HG03442 (cell line): Measurements from ENCODE around the gene SLC10A7.
"Not testable (repeated sequence)": the region's sequence is repeated elsewhere in the genome, so short reads cannot be mapped to it uniquely, and the experiment has no call there.

Experiments used
- ATAC-seq: cut with Tn5 transposase; IDR thresholded peaks from one replicate; pipeline ENCODE4 v1.9.1; 2021; ENCODE audit warnings: mild to moderate bottlenecking, moderate library complexity; ENCODE audit not compliant: unreplicated experiment

Gene SLC10A7

GRCh38 chr4:146368209-146368608, 153.5 kb downstream of the SLC10A7 start:
- no peak for ATAC-seq

GRCh38 chr4:146367347-146367746, 154.4 kb downstream of the SLC10A7 start:
- ATAC-seq = no peak

GRCh38 chr4:146359771-146360170, 162.0 kb downstream of the SLC10A7 start:
- ATAC-seq = peak; percentile 77

GRCh38 chr4:146350114-146350513, 171.6 kb downstream of the SLC10A7 start:
- ATAC-seq = not testable (repeated sequence)

GRCh38 chr4:146349306-146349705, 172.4 kb downstream of the SLC10A7 start:
- ATAC-seq = no peak

- ATAC-seq = no peak
These were observed 173.9 kb downstream of the SLC10A7 start for GRCh38 chr4:146347822-146348221.

- peak; percentile 47 for ATAC-seq
These were observed 175.5 kb downstream of the SLC10A7 start for GRCh38 chr4:146346276-146346675.

- ATAC-seq = no peak
These were observed 178.0 kb downstream of the SLC10A7 start for GRCh38 chr4:146343776-146344175.

GRCh38 chr4:146343199-146343598, 178.5 kb downstream of the SLC10A7 start:
- peak; percentile 80 for ATAC-seq

- ATAC-seq = no peak
These were observed 179.0 kb downstream of the SLC10A7 start for GRCh38 chr4:146342600-146343192.

GRCh38 chr4:146340798-146341197, 180.9 kb downstream of the SLC10A7 start:
- no peak for ATAC-seq

GRCh38 chr4:146338512-146338911, 183.2 kb downstream of the SLC10A7 start:
- ATAC-seq = no peak

GRCh38 chr4:146336410-146336807, 185.3 kb downstream of the SLC10A7 start:
- ATAC-seq = no peak

GRCh38 chr4:146335763-146336409, 185.9 kb downstream of the SLC10A7 start:
- no peak for ATAC-seq

GRCh38 chr4:146334862-146335449, 186.8 kb downstream of the SLC10A7 start:
- ATAC-seq = no peak

- no peak for ATAC-seq
These were observed 187.9 kb downstream of the SLC10A7 start for GRCh38 chr4:146333895-146334262.

- peak; percentile 89 for ATAC-seq
These were observed 188.4 kb downstream of the SLC10A7 start for GRCh38 chr4:146333187-146333894.

- ATAC-seq = no peak
These were observed 191.3 kb downstream of the SLC10A7 start for GRCh38 chr4:146330392-146330791.

GRCh38 chr4:146329050-146329716, 192.6 kb downstream of the SLC10A7 start:
- ATAC-seq = no peak

- ATAC-seq = no peak
These were observed 193.7 kb downstream of the SLC10A7 start for GRCh38 chr4:146327859-146328650.
